ENCODE measurements around the gene FOXK1. TPM values are rescaled to one million over a fixed set of nuclear protein-coding genes. Genes with fewer than 3 reads are reported as not detected.
"Not testable (repeated sequence)": the region's sequence is repeated elsewhere in the genome, so short reads cannot be mapped to it uniquely, and the experiment has no call there.

FOXK1 gene
- 35.6 TPM in 2 replicates for total RNA-seq

DNA sequence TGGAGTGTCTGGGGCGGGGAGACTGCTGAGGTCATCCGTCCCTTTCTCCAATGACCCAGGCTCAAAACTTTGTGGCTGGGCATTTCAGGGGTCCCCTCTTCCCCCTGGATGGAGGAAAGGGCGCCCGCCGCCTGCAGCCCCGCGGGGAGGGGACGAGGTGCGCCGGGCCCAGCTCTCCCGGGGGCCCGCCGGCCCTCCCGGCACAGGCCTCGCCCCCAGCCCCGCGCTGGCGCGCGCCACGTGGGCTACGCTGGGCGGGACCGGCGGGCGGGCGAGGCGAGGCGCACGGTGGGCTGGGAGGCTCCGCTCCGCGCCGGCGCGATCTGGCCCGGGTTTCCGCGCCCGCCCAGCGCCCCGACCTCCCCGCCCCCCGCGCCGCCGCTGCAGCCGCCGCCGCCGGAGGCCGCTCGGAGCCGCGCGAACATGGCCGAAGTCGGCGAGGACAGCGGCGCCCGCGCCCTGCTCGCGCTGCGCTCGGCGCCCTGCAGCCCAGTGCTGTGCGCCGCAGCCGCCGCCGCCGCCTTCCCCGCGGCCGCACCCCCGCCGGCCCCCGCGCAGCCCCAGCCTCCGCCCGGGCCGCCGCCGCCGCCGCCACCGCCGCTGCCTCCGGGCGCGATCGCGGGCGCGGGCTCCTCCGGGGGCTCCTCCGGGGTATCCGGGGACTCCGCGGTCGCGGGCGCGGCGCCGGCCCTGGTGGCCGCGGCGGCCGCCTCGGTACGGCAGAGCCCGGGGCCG, at the start of gene FOXK1:
TSS of gene FOXK1 (plus strand) at position 410 of the 735 bp plus-strand sequence. CDS start at position 424, 14 bp downstream.
- peak; percentile 73 for DNase-seq (ENCODE audit: low spot score)
- peaks cover 18% of the 10 kb centered on the region for H3K36me3 Mint-ChIP-seq (ENCODE audit: low read depth)
- intact Hi-C loops (cut with micrococcal nuclease) = no loop called here
- H3K4me1 Mint-ChIP-seq (ENCODE audit: low read depth) = peaks cover 22% of the 10 kb centered on the region
- H3K27ac Mint-ChIP-seq = peak within 1 kb of the TSS; percentile 92
- no peaks in the 10 kb centered on the region for H3K27me3 Mint-ChIP-seq (ENCODE audit: low read depth)
- peak within 1 kb of the TSS; percentile 91 for H3K4me3 Mint-ChIP-seq (ENCODE audit: low read depth)
- no peaks in the 10 kb centered on the region for H3K9me3 Mint-ChIP-seq

GRCh38 chr7:4633012-4633411, 49.1 kb upstream of the FOXK1 start:
- no peak overlapping the region for H3K27ac Mint-ChIP-seq
- no peak overlapping the region for H3K4me3 Mint-ChIP-seq (ENCODE audit: low read depth)
- H3K9me3 Mint-ChIP-seq = no peaks in the 10 kb centered on the region
- DNase-seq (ENCODE audit: low spot score) = no peak
- no peaks in the 10 kb centered on the region for H3K36me3 Mint-ChIP-seq (ENCODE audit: low read depth)
- no peaks in the 10 kb centered on the region for H3K4me1 Mint-ChIP-seq (ENCODE audit: low read depth)
- intact Hi-C loops (cut with micrococcal nuclease) = no loop called here
- H3K27me3 Mint-ChIP-seq (ENCODE audit: low read depth) = no peaks in the 10 kb centered on the region

- Mint-ChIP-seq H3K27me3 (ENCODE audit: low read depth) (no peaks in the 10 kb centered on the region), H3K36me3 (ENCODE audit: low read depth) (no peaks in the 10 kb centered on the region), H3K9me3 (no peaks in the 10 kb centered on the region), H3K4me1 (ENCODE audit: low read depth) (peaks cover 6% of the 10 kb centered on the region), H3K4me3 (ENCODE audit: low read depth) (no peak overlapping the region), H3K27ac (no peak overlapping the region)
- no peak for DNase-seq (ENCODE audit: low spot score)
- intact Hi-C loops (cut with micrococcal nuclease) = no loop called here
Measured at GRCh38 chr7:4634166-4634565, 47.9 kb upstream of the FOXK1 start.

GRCh38 chr7:4638781-4639575, 43.1 kb upstream of the FOXK1 start:
- peaks cover 3% of the 10 kb centered on the region for H3K36me3 Mint-ChIP-seq (ENCODE audit: low read depth)
- no peaks in the 10 kb centered on the region for H3K9me3 Mint-ChIP-seq
- peak overlapping the region; percentile 33 for H3K27ac Mint-ChIP-seq
- no peak overlapping the region for H3K4me3 Mint-ChIP-seq (ENCODE audit: low read depth)
- intact Hi-C loops (cut with micrococcal nuclease) = no loop called here
- H3K27me3 Mint-ChIP-seq (ENCODE audit: low read depth) = no peaks in the 10 kb centered on the region
- peaks cover 12% of the 10 kb centered on the region for H3K4me1 Mint-ChIP-seq (ENCODE audit: low read depth)
- no peak for DNase-seq (ENCODE audit: low spot score)

GRCh38 chr7:4641091-4641666, 40.9 kb upstream of the FOXK1 start:
- DNase-seq (ENCODE audit: low spot score) = no peak
- intact Hi-C loops (cut with micrococcal nuclease) = loop anchor here (1.0 to 5.0 kb wide), 3 partner anchors 43 to 331 kb away; no protein-coding TSS in a partner anchor
- H3K27ac Mint-ChIP-seq = peak overlapping the region; percentile 49
- H3K4me1 Mint-ChIP-seq (ENCODE audit: low read depth) = peaks cover 12% of the 10 kb centered on the region
- H3K27me3 Mint-ChIP-seq (ENCODE audit: low read depth) = no peaks in the 10 kb centered on the region
- H3K36me3 Mint-ChIP-seq (ENCODE audit: low read depth) = peaks cover 3% of the 10 kb centered on the region
- H3K4me3 Mint-ChIP-seq (ENCODE audit: low read depth) = peak overlapping the region; percentile 74
- no peaks in the 10 kb centered on the region for H3K9me3 Mint-ChIP-seq

GRCh38 chr7:4641667-4642467, 40.2 kb upstream of the FOXK1 start:
- intact Hi-C loops (cut with micrococcal nuclease) = loop anchor here (1.0 to 5.0 kb wide), 4 partner anchors 42 to 330 kb away; partner anchors contain the start of gene AP5Z1
- peak overlapping the region; percentile 94 for H3K27ac Mint-ChIP-seq
- H3K27me3 Mint-ChIP-seq (ENCODE audit: low read depth) = no peaks in the 10 kb centered on the region
- H3K4me3 Mint-ChIP-seq (ENCODE audit: low read depth) = peak overlapping the region; percentile 92
- H3K36me3 Mint-ChIP-seq (ENCODE audit: low read depth) = peaks cover 3% of the 10 kb centered on the region
- H3K4me1 Mint-ChIP-seq (ENCODE audit: low read depth) = peaks cover 12% of the 10 kb centered on the region
- H3K9me3 Mint-ChIP-seq = no peaks in the 10 kb centered on the region
- DNase-seq (ENCODE audit: low spot score) = peak; percentile 95

GRCh38 chr7:4642468-4643203, 39.5 kb upstream of the FOXK1 start:
- DNase-seq (ENCODE audit: low spot score) = no peak
- H3K4me1 Mint-ChIP-seq (ENCODE audit: low read depth) = peaks cover 12% of the 10 kb centered on the region
- intact Hi-C loops (cut with micrococcal nuclease) = loop anchor here (1.0 to 5.0 kb wide), 2 partner anchors 133 to 330 kb away; partner anchors contain the start of gene AP5Z1
- no peaks in the 10 kb centered on the region for H3K27me3 Mint-ChIP-seq (ENCODE audit: low read depth)
- H3K9me3 Mint-ChIP-seq = no peaks in the 10 kb centered on the region
- peak overlapping the region; percentile 94 for H3K27ac Mint-ChIP-seq
- H3K4me3 Mint-ChIP-seq (ENCODE audit: low read depth) = peak overlapping the region; percentile 92
- H3K36me3 Mint-ChIP-seq (ENCODE audit: low read depth) = peaks cover 3% of the 10 kb centered on the region

- H3K36me3 Mint-ChIP-seq (ENCODE audit: low read depth); H3K9me3 Mint-ChIP-seq; DNase-seq (ENCODE audit: low spot score); H3K27me3 Mint-ChIP-seq (ENCODE audit: low read depth); H3K27ac Mint-ChIP-seq: not testable (repeated sequence)
- Mint-ChIP-seq H3K4me3 (ENCODE audit: low read depth) (peak overlapping the region; percentile 92), H3K4me1 (ENCODE audit: low read depth) (peaks cover 12% of the 10 kb centered on the region)
- intact Hi-C loops (cut with micrococcal nuclease) = loop anchor here (5.0 kb wide), 1 partner anchor 329 kb away; no protein-coding TSS in a partner anchor
Measured at GRCh38 chr7:4643204-4643471, 39.0 kb upstream of the FOXK1 start.

- Mint-ChIP-seq H3K4me1 (ENCODE audit: low read depth) (peaks cover 6% of the 10 kb centered on the region), H3K4me3 (ENCODE audit: low read depth) (no peak overlapping the region), H3K27ac (no peak overlapping the region)
Measured at GRCh38 chr7:4645246-4645645, 36.8 kb upstream of the FOXK1 start.

DNA sequence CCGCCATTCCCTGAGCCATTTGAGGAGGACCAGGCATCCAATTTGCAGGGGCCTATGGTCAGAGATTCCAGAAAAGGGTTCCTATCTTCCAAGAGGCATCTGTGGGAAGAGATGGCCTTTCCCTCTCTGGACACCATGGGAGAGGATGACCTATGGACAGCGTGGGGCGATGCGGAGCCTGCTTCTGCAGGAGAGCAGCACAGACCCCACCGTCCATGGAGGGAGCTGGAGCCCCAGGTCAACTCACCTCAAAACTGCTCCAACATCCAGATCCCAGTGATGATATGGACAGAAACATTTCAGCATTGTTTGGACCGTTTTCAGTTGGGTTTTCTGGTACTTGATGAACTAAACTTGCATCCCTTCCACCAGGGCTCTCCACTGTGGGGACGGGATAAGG, 34.0 kb upstream of the FOXK1 start:
- intact Hi-C loops (cut with micrococcal nuclease) = no loop called here
- Mint-ChIP-seq H3K36me3 (ENCODE audit: low read depth) (no peaks in the 10 kb centered on the region), H3K27ac (no peak overlapping the region), H3K27me3 (ENCODE audit: low read depth) (no peaks in the 10 kb centered on the region), H3K4me3 (ENCODE audit: low read depth) (no peak overlapping the region), H3K9me3 (no peaks in the 10 kb centered on the region), H3K4me1 (ENCODE audit: low read depth) (no peaks in the 10 kb centered on the region)
- no peak for DNase-seq (ENCODE audit: low spot score)

More at GRCh38 chr7:4645246-4645645, 36.8 kb upstream of the FOXK1 start:
- Mint-ChIP-seq H3K27me3 (ENCODE audit: low read depth) (no peaks in the 10 kb centered on the region), H3K9me3 (no peaks in the 10 kb centered on the region), H3K36me3 (ENCODE audit: low read depth) (peaks cover 3% of the 10 kb centered on the region)
- intact Hi-C loops (cut with micrococcal nuclease) = no loop called here
- no peak for DNase-seq (ENCODE audit: low spot score)

GRCh38 chr7:4650433-4651047, 31.6 kb upstream of the FOXK1 start:
- no peak for DNase-seq (ENCODE audit: low spot score)

More at GRCh38 chr7:4650433-4651047, 31.6 kb upstream of the FOXK1 start:
- no peaks in the 10 kb centered on the region for H3K27me3 Mint-ChIP-seq (ENCODE audit: low read depth)
- intact Hi-C loops (cut with micrococcal nuclease) = no loop called here
- H3K36me3 Mint-ChIP-seq (ENCODE audit: low read depth) = no peaks in the 10 kb centered on the region
- no peak overlapping the region for H3K27ac Mint-ChIP-seq
- H3K4me1 Mint-ChIP-seq (ENCODE audit: low read depth) = no peaks in the 10 kb centered on the region
- H3K4me3 Mint-ChIP-seq (ENCODE audit: low read depth) = no peak overlapping the region
- no peaks in the 10 kb centered on the region for H3K9me3 Mint-ChIP-seq

Measured in activated T-helper 2 cell treated with anti-CD3 and anti-CD28 coated beads, Interferon-gamma antibody, Interleukin-2, Interleukin-4, amounts not matched to agents 10 μg/mL and 5 μg/mL and 100 μg/mL, durations not matched to agents 14 hours and 24 hours and 36 hours (primary cell).